HG02571 (cell line): ENCODE data around the gene FLT1.

Experiments used
- ATAC-seq: cut with Tn5 transposase; IDR thresholded peaks from one replicate; pipeline ENCODE4 v1.9.1; 2021; ENCODE audit warnings: mild to moderate bottlenecking, moderate library complexity; ENCODE audit not compliant: unreplicated experiment

FLT1 gene

GRCh38 chr13:28528388-28528787 is 33.5 kb upstream of the FLT1 start:
- no peak for ATAC-seq

GRCh38 chr13:28527629-28528028 is 32.7 kb upstream of the FLT1 start:
- no peak for ATAC-seq

GRCh38 chr13:28526876-28527275 is 31.9 kb upstream of the FLT1 start:
- ATAC-seq = no peak

GRCh38 chr13:28522871-28523270 is 27.9 kb upstream of the FLT1 start:
- ATAC-seq = no peak

- no peak for ATAC-seq
These were observed 18.8 kb upstream of the FLT1 start for GRCh38 chr13:28513745-28514144.

GRCh38 chr13:28510542-28510941 is 15.6 kb upstream of the FLT1 start:
- ATAC-seq = no peak

- ATAC-seq = no peak
These were observed 15.1 kb upstream of the FLT1 start for GRCh38 chr13:28510066-28510465.

- no peak for ATAC-seq
These were observed 10.7 kb upstream of the FLT1 start for GRCh38 chr13:28505543-28506135.

- no peak for ATAC-seq
These were observed 8.4 kb upstream of the FLT1 start for GRCh38 chr13:28503182-28503967.

GRCh38 chr13:28501547-28501946 is 6.6 kb upstream of the FLT1 start:
- ATAC-seq = no peak

GRCh38 chr13:28499609-28500008 is 4.7 kb upstream of the FLT1 start:
- no peak for ATAC-seq

GRCh38 chr13:28498481-28499115 is 3.7 kb upstream of the FLT1 start:
- ATAC-seq = no peak

- ATAC-seq = no peak
These were observed 2.4 kb upstream of the FLT1 start for GRCh38 chr13:28497143-28497876.

- ATAC-seq = no peak
These were observed 1.2 kb upstream of the FLT1 start for GRCh38 chr13:28496188-28496564.

- no peak for ATAC-seq
These were observed 735 bp upstream of the FLT1 start for GRCh38 chr13:28495538-28496187.

GRCh38 chr13:28494504-28494777 is 487 bp downstream of the FLT1 start:
- no peak for ATAC-seq

GRCh38 chr13:28493740-28494503 is 1.0 kb downstream of the FLT1 start:
- ATAC-seq = no peak

- ATAC-seq = no peak
These were observed 2.2 kb downstream of the FLT1 start for GRCh38 chr13:28492569-28493367.

GRCh38 chr13:28490061-28490460 is 4.9 kb downstream of the FLT1 start:
- ATAC-seq = no peak

- no peak for ATAC-seq
These were observed 5.4 kb downstream of the FLT1 start for GRCh38 chr13:28489524-28489931.
